WTC11 (cell line): ENCODE measurements around the gene SAFB. TPM values are rescaled to one million over a fixed set of nuclear protein-coding genes. Genes with fewer than 3 reads are reported as not detected.

Experiments
- CREM ChIP-seq: sonication (generic); formaldehyde crosslinking; IDR thresholded peaks from 2 replicates; pipeline ENCODE4 v1.8.1; 2022; ENCODE audit warnings: mild to moderate bottlenecking, missing genetic modification reagents, moderate library complexity
- E2F1 ChIP-seq: sonication (generic); formaldehyde crosslinking; IDR thresholded peaks from 2 replicates; pipeline ENCODE4 v1.8.0; 2022; ENCODE audit warnings: mild to moderate bottlenecking, missing genetic modification reagents
- FOXP1 ChIP-seq: sonication (generic); formaldehyde crosslinking; IDR thresholded peaks from 2 replicates; pipeline ENCODE4 v1.8.0; 2022; ENCODE audit warnings: missing genetic modification reagents, mild to moderate bottlenecking, moderate library complexity, borderline replicate concordance
- IRF1 ChIP-seq: sonication (generic); formaldehyde crosslinking; IDR thresholded peaks from 2 replicates; pipeline ENCODE4 v1.8.0; 2023; ENCODE audit warnings: missing genetic modification reagents
- MLX ChIP-seq: sonication (generic); formaldehyde crosslinking; IDR thresholded peaks from 2 replicates; pipeline ENCODE4 v1.8.1; 2023; ENCODE audit warnings: mild to moderate bottlenecking, missing genetic modification reagents, moderate library complexity
- USF1 ChIP-seq: sonication (generic); formaldehyde crosslinking; IDR thresholded peaks from 2 replicates; pipeline ENCODE4 v1.8.0; 2022; ENCODE audit warnings: mild to moderate bottlenecking, missing genetic modification reagents
- ZNF219 ChIP-seq: sonication (generic); formaldehyde crosslinking; IDR thresholded peaks from 2 replicates; pipeline ENCODE4 v1.8.0; 2023; ENCODE audit warnings: missing genetic modification reagents, mild to moderate bottlenecking, borderline replicate concordance
- ZNF512 ChIP-seq: sonication (generic); formaldehyde crosslinking; IDR thresholded peaks from 2 replicates; pipeline ENCODE4 v1.8.1; 2022; ENCODE audit warnings: missing genetic modification reagents, borderline replicate concordance
- total RNA-seq: library from RNA; stranded (reverse); gene quantifications from 3 replicates; pipeline ENCODE4 v1.2.3, GENCODE V29; 2021
- TF ChIP-seq, protein P1 (sequence below): sonication (generic); formaldehyde crosslinking; IDR thresholded peaks from 2 replicates; pipeline ENCODE4 v1.8.1; 2022; ENCODE audit warnings: mild to moderate bottlenecking, missing genetic modification reagents, moderate library complexity, borderline replicate concordance
- TF ChIP-seq, protein P2 (sequence below): sonication (generic); formaldehyde crosslinking; IDR thresholded peaks from 2 replicates; pipeline ENCODE4 v1.8.0; 2022; ENCODE audit warnings: missing genetic modification reagents
- TF ChIP-seq, protein P3 (sequence below): sonication (generic); formaldehyde crosslinking; IDR thresholded peaks from 2 replicates; pipeline ENCODE4 v1.8.1; 2023; ENCODE audit warnings: mild to moderate bottlenecking, missing genetic modification reagents
- TF ChIP-seq, protein P4 (sequence below): sonication (generic); formaldehyde crosslinking; IDR thresholded peaks from 2 replicates; pipeline ENCODE4 v1.8.0; 2022; ENCODE audit warnings: mild to moderate bottlenecking, missing genetic modification reagents

Gene SAFB
- total RNA-seq, 1 experiment from 2014 or later, result 141 TPM

GRCh38 chr19:5690125-5690954 is 67.5 kb downstream of the SAFB start, which contains the start of gene RPL36 (continued):
- TF ChIP-seq, protein P1, sequence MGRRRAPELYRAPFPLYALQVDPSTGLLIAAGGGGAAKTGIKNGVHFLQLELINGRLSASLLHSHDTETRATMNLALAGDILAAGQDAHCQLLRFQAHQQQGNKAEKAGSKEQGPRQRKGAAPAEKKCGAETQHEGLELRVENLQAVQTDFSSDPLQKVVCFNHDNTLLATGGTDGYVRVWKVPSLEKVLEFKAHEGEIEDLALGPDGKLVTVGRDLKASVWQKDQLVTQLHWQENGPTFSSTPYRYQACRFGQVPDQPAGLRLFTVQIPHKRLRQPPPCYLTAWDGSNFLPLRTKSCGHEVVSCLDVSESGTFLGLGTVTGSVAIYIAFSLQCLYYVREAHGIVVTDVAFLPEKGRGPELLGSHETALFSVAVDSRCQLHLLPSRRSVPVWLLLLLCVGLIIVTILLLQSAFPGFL (CRISPR knock-in tag), result 0 out of 2 replicates have a peak, but pooled peaks have one; percentile 61
- TF ChIP-seq ZNF219 (peak; percentile 20; the same call in 1 of the 2 replicates), FOXP1 (CRISPR knock-in tag) (peak; percentile 91), E2F1 (CRISPR knock-in tag) (peak; percentile 64; the same call in 1 of the 2 replicates), IRF1 (CRISPR knock-in tag) (no peak), CREM (CRISPR knock-in tag) (peak; percentile 76; the same call in 1 of the 2 replicates), MLX (CRISPR knock-in tag) (peak; percentile 82; the same call in 1 of the 2 replicates), USF1 (CRISPR knock-in tag) (peak; percentile 67), ZNF512 (CRISPR knock-in tag) (no peak)
- TF ChIP-seq, protein P2, sequence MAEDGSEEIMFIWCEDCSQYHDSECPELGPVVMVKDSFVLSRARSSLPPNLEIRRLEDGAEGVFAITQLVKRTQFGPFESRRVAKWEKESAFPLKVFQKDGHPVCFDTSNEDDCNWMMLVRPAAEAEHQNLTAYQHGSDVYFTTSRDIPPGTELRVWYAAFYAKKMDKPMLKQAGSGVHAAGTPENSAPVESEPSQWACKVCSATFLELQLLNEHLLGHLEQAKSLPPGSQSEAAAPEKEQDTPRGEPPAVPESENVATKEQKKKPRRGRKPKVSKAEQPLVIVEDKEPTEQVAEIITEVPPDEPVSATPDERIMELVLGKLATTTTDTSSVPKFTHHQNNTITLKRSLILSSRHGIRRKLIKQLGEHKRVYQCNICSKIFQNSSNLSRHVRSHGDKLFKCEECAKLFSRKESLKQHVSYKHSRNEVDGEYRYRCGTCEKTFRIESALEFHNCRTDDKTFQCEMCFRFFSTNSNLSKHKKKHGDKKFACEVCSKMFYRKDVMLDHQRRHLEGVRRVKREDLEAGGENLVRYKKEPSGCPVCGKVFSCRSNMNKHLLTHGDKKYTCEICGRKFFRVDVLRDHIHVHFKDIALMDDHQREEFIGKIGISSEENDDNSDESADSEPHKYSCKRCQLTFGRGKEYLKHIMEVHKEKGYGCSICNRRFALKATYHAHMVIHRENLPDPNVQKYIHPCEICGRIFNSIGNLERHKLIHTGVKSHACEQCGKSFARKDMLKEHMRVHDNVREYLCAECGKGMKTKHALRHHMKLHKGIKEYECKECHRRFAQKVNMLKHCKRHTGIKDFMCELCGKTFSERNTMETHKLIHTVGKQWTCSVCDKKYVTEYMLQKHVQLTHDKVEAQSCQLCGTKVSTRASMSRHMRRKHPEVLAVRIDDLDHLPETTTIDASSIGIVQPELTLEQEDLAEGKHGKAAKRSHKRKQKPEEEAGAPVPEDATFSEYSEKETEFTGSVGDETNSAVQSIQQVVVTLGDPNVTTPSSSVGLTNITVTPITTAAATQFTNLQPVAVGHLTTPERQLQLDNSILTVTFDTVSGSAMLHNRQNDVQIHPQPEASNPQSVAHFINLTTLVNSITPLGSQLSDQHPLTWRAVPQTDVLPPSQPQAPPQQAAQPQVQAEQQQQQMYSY (CRISPR knock-in tag), result 0 out of 2 replicates have a peak, but pooled peaks have one; percentile 24
- TF ChIP-seq, protein P3, sequence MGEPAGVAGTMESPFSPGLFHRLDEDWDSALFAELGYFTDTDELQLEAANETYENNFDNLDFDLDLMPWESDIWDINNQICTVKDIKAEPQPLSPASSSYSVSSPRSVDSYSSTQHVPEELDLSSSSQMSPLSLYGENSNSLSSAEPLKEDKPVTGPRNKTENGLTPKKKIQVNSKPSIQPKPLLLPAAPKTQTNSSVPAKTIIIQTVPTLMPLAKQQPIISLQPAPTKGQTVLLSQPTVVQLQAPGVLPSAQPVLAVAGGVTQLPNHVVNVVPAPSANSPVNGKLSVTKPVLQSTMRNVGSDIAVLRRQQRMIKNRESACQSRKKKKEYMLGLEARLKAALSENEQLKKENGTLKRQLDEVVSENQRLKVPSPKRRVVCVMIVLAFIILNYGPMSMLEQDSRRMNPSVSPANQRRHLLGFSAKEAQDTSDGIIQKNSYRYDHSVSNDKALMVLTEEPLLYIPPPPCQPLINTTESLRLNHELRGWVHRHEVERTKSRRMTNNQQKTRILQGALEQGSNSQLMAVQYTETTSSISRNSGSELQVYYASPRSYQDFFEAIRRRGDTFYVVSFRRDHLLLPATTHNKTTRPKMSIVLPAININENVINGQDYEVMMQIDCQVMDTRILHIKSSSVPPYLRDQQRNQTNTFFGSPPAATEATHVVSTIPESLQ (CRISPR knock-in tag), result no peak
- TF ChIP-seq, protein P4, sequence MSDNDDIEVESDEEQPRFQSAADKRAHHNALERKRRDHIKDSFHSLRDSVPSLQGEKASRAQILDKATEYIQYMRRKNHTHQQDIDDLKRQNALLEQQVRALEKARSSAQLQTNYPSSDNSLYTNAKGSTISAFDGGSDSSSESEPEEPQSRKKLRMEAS (CRISPR knock-in tag), result peak; percentile 95
